ENCODE data around the gene AKT3. TPM values are rescaled to one million over a fixed set of nuclear protein-coding genes. Genes with fewer than 3 reads are reported as not detected.

The AKT3 gene
- total and polyA plus RNA-seq, 2 of the 8 experiments (the other 6 are each of a cell fraction or from before 2014, with no cell fraction given) = 6.0 to 36.4 TPM

- H3K56ac ChIP-seq (replicated peaks; ENCODE audit: insufficient read length, low read depth, low read length) = no peak overlapping the region
- no peak overlapping the region for H3K14ac ChIP-seq (ENCODE audit: insufficient read length)
- H3K27me3 ChIP-seq (replicated peaks in 1 of 4; ENCODE audit: control insufficient read depth in 3 of 4, extremely low read depth in 1 of 4, insufficient read depth in 3 of 4, low read length in 3 of 4) = no peaks in the 10 kb centered on the region
- no peaks in the 10 kb centered on the region for H3K23me2 ChIP-seq (ENCODE audit: low read depth, low read length)
- H2BK12ac ChIP-seq (ENCODE audit: low read depth, low read length) = no peak overlapping the region
- no peaks in the 10 kb centered on the region for H3K4me1 ChIP-seq (replicated peaks in 1 of 4; ENCODE audit: control insufficient read depth in 3 of 4, insufficient read depth in 4 of 4, low read length in 3 of 4)
- no peak overlapping the region for H3K23ac ChIP-seq (ENCODE audit: insufficient read length)
- FAIRE-seq (no peak), DNase-seq (ENCODE audit: low read depth in 1 of 2, low spot score in 2 of 2) (no peak)
- ChIA-PET CTCF (ENCODE audit: partially characterized antibody) (interaction anchor here (1.1 to 1.7 kb wide), 2 partner anchors 22 to 25 kb away, joined by 3 to 4 read pairs; no protein-coding TSS in a partner anchor), POLR2A (ENCODE audit: partially characterized antibody) (no interaction called here)
- no peak overlapping the region for H2AFZ ChIP-seq (ENCODE audit: low read length)
- no peak overlapping the region for H3K4me2 ChIP-seq (ENCODE audit: insufficient read depth in 1 of 2, low read depth in 2 of 2, low read length in 2 of 2)
- H2BK20ac ChIP-seq (ENCODE audit: low read length) = no peak overlapping the region
- no peak overlapping the region for H3K27ac ChIP-seq (ENCODE audit: low read depth, low read length)
- H3K9ac ChIP-seq (replicated peaks in 1 of 4; ENCODE audit: extremely low read depth in 1 of 4, low read depth in 3 of 4, low read length in 3 of 4) = no peak overlapping the region
- H3K4ac ChIP-seq (replicated peaks; ENCODE audit: insufficient read length, low read depth, low read length) = no peak overlapping the region
- no peak overlapping the region for H2BK5ac ChIP-seq (ENCODE audit: low read depth, low read length)
- H3K9me3 ChIP-seq (ENCODE audit: insufficient read depth in 2 of 2, low read depth in 1 of 2, low read length in 1 of 2) = no peaks in the 10 kb centered on the region
- no peak overlapping the region for H2BK15ac ChIP-seq (ENCODE audit: low read length)
- H3K18ac ChIP-seq (ENCODE audit: extremely low read depth, low read length) = no peak overlapping the region
- no peak overlapping the region for H4K8ac ChIP-seq (ENCODE audit: extremely low read depth, insufficient read depth, low read length)
- H2AK5ac ChIP-seq (ENCODE audit: low read depth, low read length) = no peak overlapping the region
- 74% methylated on average over 2 of the region's 2 CpGs; no CpG with 5 or more reads in 1 of the 2 experiments for WGBS, 2 experiments (ENCODE audit: extremely low coverage in 1 of 2, insufficient coverage in 1 of 2, insufficient read length in 1 of 2, insufficient replicate concordance in 2 of 2, low coverage in 1 of 2, low lambda C conversion rate in 2 of 2, missing lambda C conversion rate in 1 of 2)
- no peaks in the 10 kb centered on the region for H3K79me2 ChIP-seq (ENCODE audit: control insufficient read depth in 1 of 2, insufficient read depth in 2 of 2, low read length in 2 of 2)
- no peak overlapping the region for H4K91ac ChIP-seq (replicated peaks; ENCODE audit: insufficient read length, low read length)
- no peak overlapping the region for H2BK120ac ChIP-seq (replicated peaks; ENCODE audit: low read depth, low read length)
- no peak for TF ChIP-seq GTF2F1 (IDR thresholded peaks at IDR 0.05; ENCODE audit: borderline replicate concordance, low read depth, low read length)
- TF ChIP-seq, protein P1, sequence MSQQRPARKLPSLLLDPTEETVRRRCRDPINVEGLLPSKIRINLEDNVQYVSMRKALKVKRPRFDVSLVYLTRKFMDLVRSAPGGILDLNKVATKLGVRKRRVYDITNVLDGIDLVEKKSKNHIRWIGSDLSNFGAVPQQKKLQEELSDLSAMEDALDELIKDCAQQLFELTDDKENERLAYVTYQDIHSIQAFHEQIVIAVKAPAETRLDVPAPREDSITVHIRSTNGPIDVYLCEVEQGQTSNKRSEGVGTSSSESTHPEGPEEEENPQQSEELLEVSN (IDR thresholded peaks at IDR 0.05) = no peak
- TF ChIP-seq ASH2L (IDR thresholded peaks at IDR 0.05; ENCODE audit: low read length) = no peak
- TF ChIP-seq NRF1 (IDR thresholded peaks at IDR 0.05; ENCODE audit: low read depth, low read length) = no peak
- TF ChIP-seq SIN3A (conservative IDR thresholded peaks at IDR 0.05 in 1 of 2, IDR thresholded peaks at IDR 0.05 in 1 of 2; ENCODE audit: low read depth in 1 of 2, low read length in 2 of 2) = no peak
- no peak for TF ChIP-seq MAFK (IDR thresholded peaks at IDR 0.05; ENCODE audit: low read depth, low read length)
- no peak for TF ChIP-seq SUZ12 (IDR thresholded peaks at IDR 0.05; ENCODE audit: low read length)
- TF ChIP-seq SP2 (IDR thresholded peaks at IDR 0.05; ENCODE audit: low read length) = no peak
- no peak for TF ChIP-seq KDM4A (IDR thresholded peaks at IDR 0.05; ENCODE audit: low read depth, low read length, severe bottlenecking)
- no peak for TF ChIP-seq USF2 (IDR thresholded peaks at IDR 0.05; ENCODE audit: low read length)
- no peak overlapping the region for H4K5ac ChIP-seq (ENCODE audit: insufficient read length, low read depth, low read length)
- no peaks in the 10 kb centered on the region for H3K79me1 ChIP-seq (ENCODE audit: low read depth, low read length)
- H3K4me3 ChIP-seq (ENCODE audit: extremely low read depth in 1 of 4, insufficient read depth in 2 of 4, low read depth in 3 of 4, low read length in 4 of 4) = no peak overlapping the region
- H3K36me3 ChIP-seq (ENCODE audit: control insufficient read depth in 2 of 4, insufficient read depth in 4 of 4, low read length in 3 of 4) = no peaks in the 10 kb centered on the region
- no peaks in the 10 kb centered on the region for H4K20me1 ChIP-seq (replicated peaks in 1 of 2; ENCODE audit: control insufficient read depth in 1 of 2, insufficient read depth in 2 of 2, low read length in 2 of 2)
Measured at GRCh38 chr1:243883551-243883950, 33.5 kb upstream of the AKT3 start.

Measured in H1 (cell line).